ENCODE data around the gene SLC39A9. TPM values are rescaled to one million over a fixed set of nuclear protein-coding genes. Genes with fewer than 3 reads are reported as not detected.
"Not testable (repeated sequence)": the region's sequence is repeated elsewhere in the genome, so short reads cannot be mapped to it uniquely, and the experiment has no call there.

SLC39A9 gene
- total RNA-seq, 4 donors from 2014 or later = 20.6 to 23.2 (median 21.8) TPM

DNA sequence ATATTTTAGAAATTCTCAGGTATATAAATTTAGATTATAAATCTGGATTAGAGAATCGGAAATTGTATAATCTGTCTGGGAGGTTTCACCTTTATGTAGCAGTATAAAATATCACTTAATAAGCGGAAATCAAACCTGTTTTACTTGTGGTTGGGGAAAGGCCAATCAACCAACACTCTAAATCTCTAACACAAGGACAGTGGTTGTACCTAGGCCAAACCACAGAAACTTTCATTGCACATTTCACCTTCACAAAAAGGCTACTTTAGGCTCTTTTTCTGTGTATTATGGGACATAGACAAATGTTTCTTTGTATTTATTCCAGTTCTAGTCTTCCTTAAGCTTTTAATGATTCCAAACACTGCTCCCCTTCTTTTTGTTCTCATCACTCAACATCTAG is 20.2 kb upstream of the SLC39A9 start:
- no peaks in the 10 kb centered on the region for H3K4me1 ChIP-seq
- no peak overlapping the region for H3K4me3 ChIP-seq
- ATAC-seq (no peak), DNase-seq (no peak)
- intact Hi-C loops (cut with DNase I; ENCODE audit: low total_unique reads) (no loop called here), in situ Hi-C loops (cut with MboI; ENCODE audit: low sequenced_read_pairs in 4 of 4) (no loop called here)
- H3K9me3 ChIP-seq = no peaks in the 10 kb centered on the region
- peaks cover 0 to 33% of the 10 kb centered on the region in 2 donors for H3K36me3 ChIP-seq
- no peaks in the 10 kb centered on the region for H3K27me3 ChIP-seq
- TF ChIP-seq, protein P1, sequence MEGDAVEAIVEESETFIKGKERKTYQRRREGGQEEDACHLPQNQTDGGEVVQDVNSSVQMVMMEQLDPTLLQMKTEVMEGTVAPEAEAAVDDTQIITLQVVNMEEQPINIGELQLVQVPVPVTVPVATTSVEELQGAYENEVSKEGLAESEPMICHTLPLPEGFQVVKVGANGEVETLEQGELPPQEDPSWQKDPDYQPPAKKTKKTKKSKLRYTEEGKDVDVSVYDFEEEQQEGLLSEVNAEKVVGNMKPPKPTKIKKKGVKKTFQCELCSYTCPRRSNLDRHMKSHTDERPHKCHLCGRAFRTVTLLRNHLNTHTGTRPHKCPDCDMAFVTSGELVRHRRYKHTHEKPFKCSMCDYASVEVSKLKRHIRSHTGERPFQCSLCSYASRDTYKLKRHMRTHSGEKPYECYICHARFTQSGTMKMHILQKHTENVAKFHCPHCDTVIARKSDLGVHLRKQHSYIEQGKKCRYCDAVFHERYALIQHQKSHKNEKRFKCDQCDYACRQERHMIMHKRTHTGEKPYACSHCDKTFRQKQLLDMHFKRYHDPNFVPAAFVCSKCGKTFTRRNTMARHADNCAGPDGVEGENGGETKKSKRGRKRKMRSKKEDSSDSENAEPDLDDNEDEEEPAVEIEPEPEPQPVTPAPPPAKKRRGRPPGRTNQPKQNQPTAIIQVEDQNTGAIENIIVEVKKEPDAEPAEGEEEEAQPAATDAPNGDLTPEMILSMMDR (IDR thresholded peaks at IDR 0.05 in 4 of 5, conservative IDR thresholded peaks at IDR 0.05 in 1 of 5) = no peak
- TF ChIP-seq POLR2A (IDR thresholded peaks at IDR 0.05) = no peak
- H3K27ac ChIP-seq = no peak overlapping the region

GRCh38 chr14:69387311-69387710 is 11.2 kb upstream of the SLC39A9 start:
- no peak overlapping the region for H3K4me3 ChIP-seq
- no peaks in the 10 kb centered on the region for H3K27me3 ChIP-seq
- intact Hi-C loops (cut with DNase I; ENCODE audit: low total_unique reads) (no loop called here), in situ Hi-C loops (cut with MboI; ENCODE audit: low sequenced_read_pairs in 4 of 4) (no loop called here)
- ATAC-seq (no peak), DNase-seq (no peak)
- H3K27ac ChIP-seq = no peak overlapping the region
- TF ChIP-seq, protein P1 (IDR thresholded peaks at IDR 0.05 in 4 of 5, conservative IDR thresholded peaks at IDR 0.05 in 1 of 5) = no peak
- TF ChIP-seq POLR2A (IDR thresholded peaks at IDR 0.05) = no peak
- H3K4me1 ChIP-seq = peaks cover 0 to 4% of the 10 kb centered on the region in 2 donors
- no peaks in the 10 kb centered on the region for H3K9me3 ChIP-seq
- H3K36me3 ChIP-seq = peaks cover 0 to 28% of the 10 kb centered on the region in 2 donors

DNA sequence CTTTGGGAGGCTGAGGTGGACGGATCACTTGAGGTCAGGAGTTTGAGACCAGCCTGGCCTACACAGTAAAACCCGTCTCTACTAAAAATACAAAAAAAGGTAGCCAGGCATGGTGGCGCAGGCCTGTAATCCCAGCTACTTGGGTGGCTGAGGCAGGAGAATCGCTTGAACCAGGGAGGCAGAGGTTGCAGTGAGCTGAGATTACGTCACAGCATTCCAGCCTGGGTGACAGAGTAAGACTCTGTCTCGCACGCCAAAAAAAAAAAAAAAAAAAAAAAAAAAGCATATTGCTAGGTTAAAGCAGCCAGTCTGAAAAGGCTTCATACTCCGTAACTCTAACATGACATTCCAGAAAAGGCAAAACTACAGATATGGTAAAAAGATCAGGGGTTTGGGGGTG is 7.1 kb upstream of the SLC39A9 start:
- intact Hi-C loops (cut with DNase I; ENCODE audit: low total_unique reads); H3K27ac ChIP-seq: not testable (repeated sequence)

DNA sequence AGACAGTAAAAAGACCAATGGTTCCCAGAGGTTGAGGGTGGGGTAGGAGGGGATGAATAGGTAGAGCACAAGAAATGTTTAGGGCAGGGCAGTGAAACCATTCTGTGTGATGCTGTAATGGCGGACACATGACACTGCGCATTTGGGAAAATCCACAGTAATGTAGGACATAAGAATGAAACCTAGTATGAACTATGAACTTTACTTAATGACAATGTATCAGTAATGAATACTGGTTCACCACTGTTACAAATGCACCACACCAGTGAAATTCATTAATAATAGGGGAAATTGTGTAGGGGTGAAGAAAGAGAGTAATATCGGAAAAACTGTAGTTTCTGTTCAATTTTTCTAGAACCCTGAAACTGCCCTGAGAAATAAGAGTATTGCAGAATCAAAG is 6.0 kb upstream of the SLC39A9 start:
- peaks cover 0 to 51% of the 10 kb centered on the region in 2 donors for H3K36me3 ChIP-seq

More for the DNA sequence above, 7.1 kb upstream of the SLC39A9 start:
- not testable (repeated sequence) for H3K4me3 ChIP-seq, H3K27me3 ChIP-seq, DNase-seq, H3K4me1 ChIP-seq, H3K9me3 ChIP-seq, ATAC-seq
- peaks cover 0 to 56% of the 10 kb centered on the region in 2 donors for H3K36me3 ChIP-seq
- in situ Hi-C loops (cut with MboI; ENCODE audit: low sequenced_read_pairs in 4 of 4) = loop anchor here in 1 of 4 donors (10.0 kb wide), 1 partner anchor 373 kb away; the partner anchor contains the start of gene SRSF5

GRCh38 chr14:69395929-69396328 is 2.6 kb upstream of the SLC39A9 start:
- TF ChIP-seq, protein P1 (IDR thresholded peaks at IDR 0.05 in 4 of 5, conservative IDR thresholded peaks at IDR 0.05 in 1 of 5) = no peak
- no peak for TF ChIP-seq POLR2A (IDR thresholded peaks at IDR 0.05)
- in situ Hi-C loops (cut with MboI; ENCODE audit: low sequenced_read_pairs in 4 of 4) (loop anchor here in 1 of 4 donors (10.0 kb wide), 1 partner anchor 369 kb away; the partner anchor contains the start of gene SRSF5), intact Hi-C loops (cut with DNase I; ENCODE audit: low total_unique reads) (loop anchor here (5.0 kb wide), 1 partner anchor 371 kb away; the partner anchor contains the start of gene SRSF5)
- no peak overlapping the region for H3K27ac ChIP-seq
- H3K36me3 ChIP-seq = peaks cover 0 to 45% of the 10 kb centered on the region in 2 donors
- no peak for ATAC-seq
- H3K4me3 ChIP-seq = no peak overlapping the region
- no peak for DNase-seq
- H3K4me1 ChIP-seq = peaks cover 28 to 34% of the 10 kb centered on the region in 2 donors
- H3K27me3 ChIP-seq = no peaks in the 10 kb centered on the region
- H3K9me3 ChIP-seq = no peaks in the 10 kb centered on the region

More for the DNA sequence above, 6.0 kb upstream of the SLC39A9 start:
- in situ Hi-C loops (cut with MboI; ENCODE audit: low sequenced_read_pairs in 4 of 4) = loop anchor here in 1 of 4 donors (10.0 kb wide), 1 partner anchor 372 kb away; the partner anchor contains the start of gene SRSF5
- Histone ChIP-seq H3K27me3 (no peaks in the 10 kb centered on the region), H3K4me1 (peaks cover 9 to 19% of the 10 kb centered on the region in 2 donors), H3K9me3 (no peaks in the 10 kb centered on the region), H3K4me3 (no peak overlapping the region), H3K27ac (no peak overlapping the region)
- no peak for TF ChIP-seq POLR2A (IDR thresholded peaks at IDR 0.05)
- TF ChIP-seq, protein P1 (IDR thresholded peaks at IDR 0.05 in 4 of 5, conservative IDR thresholded peaks at IDR 0.05 in 1 of 5) = no peak
- no peak for ATAC-seq
- no peak for DNase-seq
- intact Hi-C loops (cut with DNase I; ENCODE audit: low total_unique reads) = no loop called here

Measured in gastrocnemius medialis (tissue), 4 donors.